Breast epithelium (tissue), 3 donors: ENCODE measurements around the gene STIM2.

Source experiments
- POLR2A ChIP-seq: fragments of 450-650 bp; IDR thresholded peaks from one replicate; pipeline ENCODE4 v1.6.1; 2016; ENCODE audit warnings: antibody characterized with exemption, mild to moderate bottlenecking, moderate library complexity
- TF ChIP-seq, protein P1 (sequence below), 3 donors: fragments of 450-650 bp; IDR thresholded peaks; one replicate each; pipeline ENCODE4 v1.5.1; 2016 to 2017; ENCODE audit warnings: antibody characterized with exemption in 3 of 3, mild to moderate bottlenecking in 3 of 3, moderate library complexity in 3 of 3

DNA sequence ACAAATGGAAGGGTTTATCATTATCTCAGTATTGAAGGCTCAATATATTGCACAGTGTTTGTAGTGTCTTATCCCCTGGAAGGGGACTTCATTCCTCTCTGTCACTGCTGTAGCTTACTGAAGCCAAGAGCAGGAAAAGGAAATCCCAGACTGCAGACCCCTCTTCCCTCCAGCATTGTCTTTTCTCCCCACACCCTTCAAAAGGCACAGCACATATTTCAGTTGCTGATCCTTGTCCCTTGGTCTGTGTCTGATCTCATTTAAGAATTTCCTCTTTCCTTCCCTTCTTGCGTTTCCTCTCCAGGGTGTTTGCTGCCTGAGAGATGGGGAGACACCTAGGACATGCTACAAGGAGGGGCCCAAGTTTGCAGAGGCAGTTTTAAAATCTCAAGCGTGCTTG is 40.1 kb downstream of the STIM2 start:
- TF ChIP-seq, protein P1, sequence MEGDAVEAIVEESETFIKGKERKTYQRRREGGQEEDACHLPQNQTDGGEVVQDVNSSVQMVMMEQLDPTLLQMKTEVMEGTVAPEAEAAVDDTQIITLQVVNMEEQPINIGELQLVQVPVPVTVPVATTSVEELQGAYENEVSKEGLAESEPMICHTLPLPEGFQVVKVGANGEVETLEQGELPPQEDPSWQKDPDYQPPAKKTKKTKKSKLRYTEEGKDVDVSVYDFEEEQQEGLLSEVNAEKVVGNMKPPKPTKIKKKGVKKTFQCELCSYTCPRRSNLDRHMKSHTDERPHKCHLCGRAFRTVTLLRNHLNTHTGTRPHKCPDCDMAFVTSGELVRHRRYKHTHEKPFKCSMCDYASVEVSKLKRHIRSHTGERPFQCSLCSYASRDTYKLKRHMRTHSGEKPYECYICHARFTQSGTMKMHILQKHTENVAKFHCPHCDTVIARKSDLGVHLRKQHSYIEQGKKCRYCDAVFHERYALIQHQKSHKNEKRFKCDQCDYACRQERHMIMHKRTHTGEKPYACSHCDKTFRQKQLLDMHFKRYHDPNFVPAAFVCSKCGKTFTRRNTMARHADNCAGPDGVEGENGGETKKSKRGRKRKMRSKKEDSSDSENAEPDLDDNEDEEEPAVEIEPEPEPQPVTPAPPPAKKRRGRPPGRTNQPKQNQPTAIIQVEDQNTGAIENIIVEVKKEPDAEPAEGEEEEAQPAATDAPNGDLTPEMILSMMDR (IDR thresholded peaks at IDR 0.05), result no peak
- no peak for TF ChIP-seq POLR2A
